Renal cortex interstitium (tissue), 11 donors: ENCODE data around the gene LPIN2. TPM values are rescaled to one million over a fixed set of nuclear protein-coding genes. Genes with fewer than 3 reads are reported as not detected.
"Not testable (repeated sequence)": the region's sequence is repeated elsewhere in the genome, so short reads cannot be mapped to it uniquely, and the experiment has no call there.

Experiments used
- DNase-seq, 11 donors: peaks; one replicate each; pipeline ENCODE4 v3.0.0-alpha.2; 2013; ENCODE audit warnings: low read depth in 9 of 11, low spot score in 4 of 11; ENCODE audit errors: extremely low read depth in 1 of 11
- polyA plus RNA-seq, 3 donors: library from polyadenylated mRNA; unstranded; fragments of 120-200 nt; gene quantifications; one replicate each; pipeline ENCODE4 v1.2.1, GENCODE V29; 2013; ENCODE audit not compliant: insufficient read length in 3 of 3

LPIN2 gene
- polyA plus RNA-seq, 3 donors: 37.8 to 40.0 (median 39.5) TPM

DNA sequence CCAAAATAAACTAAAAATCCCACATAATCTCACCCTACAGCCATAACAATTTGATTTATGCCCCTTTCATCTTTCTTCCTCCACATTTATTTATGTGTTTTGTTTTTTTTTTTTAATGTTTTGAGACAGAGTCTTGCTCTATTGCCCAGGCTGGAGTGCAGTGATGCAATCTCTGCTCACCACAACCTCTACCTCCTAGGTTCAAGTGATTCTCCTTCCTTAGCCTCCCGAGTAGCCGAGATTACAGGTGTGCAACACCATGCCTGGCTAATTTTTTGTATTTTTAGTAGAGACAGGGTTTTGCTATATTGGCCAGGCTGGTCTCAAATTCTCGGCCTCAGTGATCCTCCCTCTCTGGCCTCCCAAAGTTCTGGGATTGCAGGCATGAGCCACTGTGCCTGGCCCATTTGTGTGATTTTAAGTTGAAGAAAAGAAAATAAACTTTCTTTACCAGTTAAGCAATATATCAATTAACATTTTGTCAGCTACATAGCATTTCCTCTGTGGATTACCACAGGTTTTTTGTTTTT is 35.9 kb upstream of the LPIN2 start:
- DNase-seq: no peak

DNA sequence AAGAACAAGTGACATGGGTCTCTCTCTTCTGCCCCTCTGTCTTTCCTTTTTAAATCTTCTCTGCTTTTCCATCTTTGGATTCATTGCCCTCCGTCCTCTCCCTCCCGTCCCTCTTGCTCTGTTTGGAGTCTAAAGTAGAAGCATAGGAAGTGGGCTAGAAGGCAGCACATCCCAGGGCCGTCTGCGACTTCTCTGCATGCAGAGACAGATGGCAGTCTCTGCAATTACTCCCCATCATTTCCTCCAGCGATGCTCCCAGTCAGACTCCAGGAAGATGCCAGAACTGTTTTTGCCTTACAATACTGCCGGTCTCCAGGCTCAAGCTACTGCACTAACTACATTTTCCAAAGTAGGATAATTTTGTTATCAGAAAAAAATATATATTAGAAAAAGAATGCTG is 35.2 kb upstream of the LPIN2 start:
- no peak for DNase-seq

DNA sequence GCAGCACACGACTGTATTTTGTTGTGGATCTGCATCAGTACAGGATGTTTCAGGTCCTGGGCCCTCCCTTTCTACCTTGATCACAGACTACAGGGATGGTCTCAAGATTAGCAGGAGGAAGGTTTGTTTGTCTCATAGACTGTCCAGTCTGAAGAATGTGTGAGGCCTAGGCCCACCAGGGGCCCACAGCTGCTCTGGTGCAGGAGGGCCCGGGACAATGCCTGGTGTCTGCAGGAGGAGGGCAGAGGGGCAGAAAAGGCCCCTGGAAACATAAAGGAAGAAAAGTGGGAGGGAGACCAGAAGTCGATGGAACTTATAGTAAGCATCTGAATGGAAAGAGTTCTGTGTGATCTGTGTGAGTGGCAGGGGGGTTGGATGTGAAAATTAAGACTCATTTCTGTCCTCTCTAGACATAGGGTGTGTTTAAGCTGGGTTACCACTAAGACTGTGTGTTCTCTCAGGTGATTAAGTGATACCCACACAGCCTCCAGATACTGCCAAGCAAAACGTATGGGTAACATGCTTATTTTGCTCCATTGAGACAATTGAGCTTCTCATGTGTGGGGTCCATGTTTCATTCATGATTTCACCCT is 33.4 kb upstream of the LPIN2 start:
- no peak for DNase-seq

DNA sequence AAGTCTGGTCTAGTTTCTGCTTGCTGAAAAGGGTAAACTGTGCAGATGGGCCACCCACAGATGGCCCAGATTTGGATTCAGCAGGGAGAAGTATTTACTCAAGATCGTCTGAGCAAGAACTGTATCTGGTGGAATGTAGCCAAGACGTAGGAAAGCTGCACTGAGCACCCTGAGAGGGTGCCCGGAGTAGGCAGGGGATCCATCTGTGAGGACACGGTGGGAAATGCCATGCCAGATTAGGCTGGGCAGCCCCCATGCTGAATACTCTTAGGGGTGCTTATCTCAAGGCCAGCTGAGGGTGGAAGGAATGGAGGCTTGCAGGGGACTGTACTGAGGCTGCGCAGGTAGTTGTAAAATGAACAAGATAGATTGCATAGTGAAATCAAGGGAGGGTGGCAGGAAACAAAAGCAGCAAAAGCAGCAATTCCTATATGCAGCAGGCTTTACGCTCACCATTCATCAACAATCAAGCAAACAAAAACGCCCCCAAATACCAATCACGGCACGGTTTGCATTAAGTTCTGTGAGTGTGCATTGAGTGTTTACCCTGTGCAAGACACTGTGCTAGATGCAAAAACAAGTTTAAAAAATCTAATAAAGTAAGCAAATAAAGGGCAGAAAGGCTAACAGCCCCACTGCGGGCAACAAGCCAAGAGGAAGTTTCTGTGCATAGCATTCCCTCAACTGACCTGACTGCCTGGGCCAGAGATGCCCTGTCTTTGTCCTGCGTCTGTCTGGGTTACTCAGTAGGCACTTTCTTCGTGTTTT is 32.2 kb upstream of the LPIN2 start:
- no peak for DNase-seq

DNA sequence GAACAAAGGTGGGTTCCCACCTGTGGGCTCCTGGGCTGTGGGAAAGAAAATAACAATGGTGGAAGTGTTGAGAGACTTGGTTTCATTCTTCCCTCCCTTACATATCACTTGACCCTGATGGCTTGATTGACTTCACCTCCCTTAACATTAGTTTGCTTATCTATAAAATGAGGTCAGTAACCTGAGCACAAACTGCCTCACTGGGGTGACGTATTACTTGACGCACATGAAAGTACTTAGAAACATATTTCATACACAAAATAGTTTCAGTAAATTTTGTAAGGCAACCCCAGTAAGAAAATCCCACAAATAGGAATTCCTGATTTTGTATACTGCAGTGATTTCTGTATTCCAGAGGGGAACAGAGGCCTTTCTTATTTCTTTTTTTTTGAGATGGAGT is 29.4 kb upstream of the LPIN2 start:
- DNase-seq: no peak

DNA sequence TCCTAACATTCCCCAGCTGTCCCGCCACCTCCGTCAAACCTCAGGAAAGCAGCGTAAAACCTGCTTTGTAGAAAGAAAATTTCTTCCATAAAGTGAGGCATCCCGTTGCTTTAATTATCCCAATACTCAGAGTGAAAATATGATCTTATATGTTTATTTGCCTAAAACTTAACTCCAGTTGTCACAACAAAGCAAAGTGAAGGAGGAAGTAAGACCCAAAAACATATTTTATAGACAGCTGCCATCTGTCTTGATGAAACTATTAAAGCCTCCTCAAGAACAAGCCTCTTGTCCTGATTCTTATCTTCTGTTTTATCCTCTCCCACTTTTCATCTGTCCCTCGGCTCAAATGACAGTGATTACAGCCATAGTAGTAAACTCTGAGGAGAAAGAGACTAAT is 28.9 kb upstream of the LPIN2 start:
- peak in 1 of 11 donors; percentile 61 for DNase-seq

DNA sequence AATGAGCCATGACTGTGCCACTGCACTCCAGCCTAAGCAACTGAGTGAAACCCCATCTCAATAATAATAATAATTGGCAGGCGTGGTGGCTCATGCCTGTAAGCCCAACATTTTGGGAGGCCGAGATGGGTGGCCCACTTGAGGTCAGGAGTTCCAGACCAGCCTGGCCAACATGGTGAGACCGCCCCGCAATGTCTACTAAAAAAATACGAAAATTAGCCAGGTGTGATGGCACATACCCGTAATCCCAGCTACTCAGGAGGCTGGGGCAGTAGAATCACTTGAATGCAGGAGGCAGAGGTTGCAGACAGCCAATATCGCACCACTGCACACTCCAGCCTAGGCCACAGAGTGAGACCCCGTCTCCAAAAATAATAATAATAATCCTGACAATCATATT is 27.9 kb upstream of the LPIN2 start:
- no peak for DNase-seq

DNA sequence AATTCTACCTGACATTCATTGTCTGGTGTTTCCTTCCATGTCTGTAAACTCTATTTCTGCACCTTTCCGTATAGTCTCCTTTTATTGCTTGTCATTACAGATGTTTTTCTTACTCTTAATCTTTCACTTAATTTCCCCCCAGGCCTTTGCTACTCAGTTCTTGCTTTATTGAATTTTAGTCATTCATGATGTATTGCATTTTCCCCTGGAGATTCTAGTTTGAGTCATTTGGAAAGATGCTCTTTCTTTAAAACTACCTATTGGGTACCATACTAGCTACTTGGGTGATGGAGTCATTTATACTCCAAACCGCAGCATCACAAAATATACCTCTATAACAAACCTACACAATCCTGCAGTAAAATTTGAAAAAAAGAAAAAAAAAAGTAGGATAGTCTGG is 27.2 kb upstream of the LPIN2 start:
- no peak for DNase-seq

DNA sequence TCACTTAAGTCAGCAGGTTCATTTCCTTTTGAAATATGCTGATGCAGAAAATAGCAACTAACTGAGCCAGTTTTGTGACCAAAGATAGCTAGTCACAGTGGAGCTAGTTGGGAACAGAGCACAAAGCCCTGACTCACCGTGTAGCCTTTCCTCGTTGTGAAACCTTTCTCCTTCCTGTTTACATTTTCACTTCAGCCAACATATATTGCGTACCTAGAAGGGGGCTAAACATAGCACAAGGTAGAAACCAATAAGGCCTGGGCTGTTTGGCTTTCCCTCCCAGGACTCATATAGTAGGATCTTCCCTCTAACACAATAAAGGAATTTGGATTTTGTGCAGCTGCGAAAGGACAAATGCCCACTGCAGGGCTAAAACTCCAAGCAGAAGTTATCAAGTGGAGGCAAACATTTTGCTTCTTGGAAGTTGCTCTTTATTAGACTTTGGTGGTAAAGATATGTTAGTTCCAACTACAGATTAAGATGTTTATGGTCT is 24.5 kb upstream of the LPIN2 start:
- DNase-seq: no peak

DNA sequence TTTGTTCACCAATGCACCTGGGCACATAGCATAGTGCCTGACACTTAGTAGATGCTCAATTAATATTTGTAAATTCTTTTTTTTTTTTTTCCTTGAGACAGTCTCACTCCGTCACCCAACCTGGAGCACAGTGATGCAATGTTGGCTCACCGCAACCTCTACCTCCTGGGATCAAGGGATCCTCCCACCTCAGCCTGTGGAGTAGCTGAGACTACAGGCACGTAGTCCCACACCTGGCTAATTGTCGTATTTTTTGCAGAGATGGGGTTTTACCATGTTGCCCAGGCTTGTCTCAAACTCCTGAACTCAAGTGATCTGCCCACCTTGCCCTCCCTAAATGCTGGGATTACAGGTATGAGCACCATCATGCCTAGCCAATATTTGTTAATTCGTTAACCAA is 23.2 kb upstream of the LPIN2 start:
- DNase-seq: no peak

DNA sequence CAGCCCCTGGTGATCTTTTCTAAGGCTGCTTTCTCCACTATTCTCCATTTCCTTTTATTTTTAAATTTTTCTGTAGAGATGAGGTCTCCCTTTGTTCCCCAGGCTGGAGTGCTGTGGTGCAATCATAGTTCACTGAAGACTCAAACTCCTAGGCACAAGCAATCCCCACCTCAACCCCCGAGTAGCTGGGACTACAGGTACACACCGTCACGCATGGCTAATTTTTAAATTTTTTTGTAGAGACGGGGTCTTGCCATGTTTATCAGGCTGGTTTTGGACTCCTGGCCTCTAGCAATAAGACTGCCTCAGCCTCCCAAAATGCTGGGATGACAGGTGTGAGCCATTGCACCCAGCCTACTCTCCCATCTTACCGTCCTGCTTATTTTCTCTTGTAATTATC is 22.7 kb upstream of the LPIN2 start:
- DNase-seq: no peak

DNA sequence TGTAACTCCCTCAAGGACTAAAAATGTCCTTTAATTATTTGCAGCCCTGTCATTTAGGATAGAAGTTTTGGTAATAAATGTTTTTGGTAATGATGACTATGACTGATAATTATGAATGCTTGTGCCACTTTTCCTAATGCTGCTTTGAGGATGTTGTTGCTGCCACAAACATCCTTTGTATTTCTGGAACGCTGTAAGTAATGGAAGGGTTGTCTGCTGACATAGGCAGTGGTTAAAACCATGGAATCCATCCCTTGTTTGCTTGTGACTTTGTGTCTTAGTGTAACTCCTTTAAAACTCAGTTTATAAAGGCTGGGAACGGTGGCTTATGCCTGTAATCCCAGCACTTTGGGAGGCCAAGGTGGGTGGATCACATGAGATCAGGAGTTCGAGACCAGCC is 19.8 kb upstream of the LPIN2 start:
- no peak for DNase-seq

DNA sequence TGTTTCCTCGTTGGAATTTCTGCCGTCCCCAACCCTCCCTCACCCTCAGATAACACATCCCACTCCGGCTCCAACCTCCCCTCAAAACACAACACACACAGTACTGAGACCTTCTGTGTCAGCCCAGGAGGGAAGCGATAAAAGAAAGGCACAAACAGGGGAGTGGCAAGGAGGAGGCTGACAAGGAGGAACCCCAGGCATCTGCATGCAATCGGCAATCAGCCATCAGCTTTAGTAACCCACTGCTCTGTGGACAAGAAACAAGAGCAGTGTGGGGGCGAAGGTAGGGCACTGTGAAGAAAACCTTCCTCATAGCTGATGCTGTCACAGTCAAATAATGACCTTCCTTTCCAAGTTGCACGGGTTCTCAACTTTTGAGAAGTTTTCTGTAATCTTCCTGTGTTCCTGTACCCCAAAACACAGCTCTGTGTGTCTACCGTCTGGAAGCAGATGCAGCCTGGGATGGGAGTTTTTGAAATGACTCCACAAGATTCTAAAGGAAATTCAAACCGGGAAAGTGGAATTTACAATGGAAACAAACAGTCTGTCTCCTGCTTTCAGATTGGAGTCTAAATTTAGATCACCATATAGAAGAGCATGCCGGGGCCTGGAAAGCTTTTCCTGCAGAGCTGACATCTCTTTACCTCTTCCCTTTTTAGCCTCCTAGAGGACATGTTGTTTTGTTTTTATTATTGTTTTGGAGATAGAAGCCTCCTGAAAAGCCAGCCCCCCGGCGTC is 16.4 kb upstream of the LPIN2 start:
- DNase-seq: peak in 4 of 11 donors; percentile 52 to 80 (median 64)

DNA sequence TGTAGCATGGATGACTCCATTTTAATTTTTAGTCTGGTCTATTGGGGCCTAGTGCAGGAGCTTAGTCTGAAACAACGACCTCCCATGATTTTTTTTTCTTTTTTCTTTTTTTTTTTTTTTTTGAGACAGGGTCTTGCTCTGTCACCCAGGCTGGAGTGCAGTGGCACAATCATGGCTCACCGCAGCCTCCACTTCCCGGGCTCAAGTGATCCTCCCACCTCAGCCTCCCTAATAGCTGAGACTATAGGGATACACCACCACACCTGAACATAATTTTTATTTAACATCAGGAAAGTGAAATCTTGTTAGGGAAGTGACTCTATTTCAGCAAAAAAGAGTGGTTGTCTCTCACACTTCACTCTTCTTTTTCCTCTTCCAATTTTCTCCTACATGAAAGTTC is 15.2 kb upstream of the LPIN2 start:
- not testable (repeated sequence) for DNase-seq

DNA sequence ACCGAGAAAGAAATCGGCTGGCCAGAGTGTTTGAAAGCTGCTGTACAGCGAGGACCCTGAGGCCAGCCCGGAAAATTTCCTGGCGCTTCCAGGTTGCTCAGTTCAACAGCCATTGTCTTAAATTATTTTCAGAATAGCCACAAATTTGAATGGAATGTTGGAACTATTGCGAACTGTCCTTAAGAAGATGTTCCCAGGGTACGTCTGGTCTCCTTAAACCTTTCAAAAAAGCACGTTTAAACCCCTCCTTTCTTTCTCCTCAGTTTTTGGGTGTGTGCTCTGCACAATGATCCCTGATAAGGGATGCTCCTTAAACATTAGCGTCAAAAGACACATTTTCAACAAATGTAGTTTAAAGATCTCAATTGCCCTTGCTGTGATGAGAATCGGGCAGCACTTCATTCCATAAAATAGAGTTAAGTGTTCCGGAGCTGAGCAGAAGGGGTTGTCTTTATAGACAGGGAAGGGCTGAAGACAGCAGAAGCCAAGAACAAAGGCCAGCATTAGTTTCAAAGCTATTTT is 14.5 kb upstream of the LPIN2 start:
- no peak for DNase-seq

DNA sequence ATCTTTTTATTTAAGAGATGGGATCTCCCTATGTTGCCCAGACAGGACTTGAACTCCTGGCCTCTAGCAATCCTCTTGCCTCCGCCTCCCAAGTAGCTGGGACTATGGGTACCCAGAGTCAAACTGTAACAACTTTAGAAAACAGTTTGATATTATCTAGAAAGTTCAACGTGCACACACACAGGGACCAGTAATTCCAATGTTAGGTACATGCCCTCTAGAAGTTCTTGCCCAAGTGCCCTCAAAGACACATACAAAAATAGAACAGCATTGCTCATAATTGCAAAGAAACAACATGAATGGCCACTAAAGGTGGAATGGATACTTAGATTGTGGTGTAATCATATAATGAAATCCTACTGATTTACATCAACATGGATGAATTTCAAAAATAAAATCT is 12.6 kb upstream of the LPIN2 start:
- no peak for DNase-seq

DNA sequence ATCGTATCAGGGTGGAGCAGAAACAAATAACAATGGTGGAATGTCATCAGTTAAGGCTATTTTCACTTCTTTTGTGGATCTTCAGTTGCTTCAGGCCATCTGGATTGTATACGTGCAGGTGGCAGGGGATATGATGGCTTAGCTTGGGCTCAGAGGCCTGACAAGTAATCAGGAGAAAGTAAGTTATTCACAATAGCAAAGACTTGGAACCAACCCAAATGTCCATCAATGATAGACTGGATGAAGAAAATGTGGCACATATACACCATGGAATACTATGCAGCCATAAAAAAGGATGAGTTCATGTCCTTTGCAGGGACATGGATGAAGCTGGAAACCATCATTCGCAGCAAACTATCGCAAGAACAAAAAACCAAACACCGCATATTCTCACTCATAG is 10.7 kb upstream of the LPIN2 start:
- not testable (repeated sequence) for DNase-seq

DNA sequence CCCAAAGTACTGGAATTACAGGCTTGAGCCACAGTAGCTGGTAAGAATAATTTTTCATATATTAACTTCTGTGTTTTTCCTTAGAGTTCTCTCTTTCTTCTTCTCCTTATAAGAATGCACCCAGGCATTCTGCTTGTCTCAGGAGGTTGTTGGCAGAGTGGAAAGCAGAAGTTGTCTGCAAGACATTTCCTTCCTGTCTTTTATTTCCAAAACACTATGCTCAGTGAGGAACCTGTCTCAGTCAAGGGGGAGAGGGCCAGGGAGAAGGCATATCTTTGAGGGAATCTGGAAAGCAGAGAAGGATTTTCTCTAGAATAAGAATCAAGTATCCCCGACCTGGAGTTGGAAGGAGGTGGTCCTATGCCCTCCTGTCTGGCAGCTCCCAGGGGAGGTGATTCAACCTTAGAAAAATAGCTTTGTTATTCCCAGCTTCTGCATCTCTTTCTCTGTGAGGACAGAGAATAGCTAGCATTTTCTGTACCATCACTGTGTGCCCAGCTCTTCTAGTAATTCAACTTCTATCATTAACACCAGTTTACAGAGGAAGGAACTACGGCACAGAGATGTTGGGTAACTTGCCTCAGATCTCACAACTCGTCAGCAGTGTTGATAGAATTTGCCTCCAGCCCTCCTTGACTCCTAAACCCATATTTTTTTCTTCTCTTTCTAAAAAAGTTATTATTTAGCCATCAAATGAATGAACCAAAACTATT is 3.8 kb upstream of the LPIN2 start:
- no peak for DNase-seq

DNA sequence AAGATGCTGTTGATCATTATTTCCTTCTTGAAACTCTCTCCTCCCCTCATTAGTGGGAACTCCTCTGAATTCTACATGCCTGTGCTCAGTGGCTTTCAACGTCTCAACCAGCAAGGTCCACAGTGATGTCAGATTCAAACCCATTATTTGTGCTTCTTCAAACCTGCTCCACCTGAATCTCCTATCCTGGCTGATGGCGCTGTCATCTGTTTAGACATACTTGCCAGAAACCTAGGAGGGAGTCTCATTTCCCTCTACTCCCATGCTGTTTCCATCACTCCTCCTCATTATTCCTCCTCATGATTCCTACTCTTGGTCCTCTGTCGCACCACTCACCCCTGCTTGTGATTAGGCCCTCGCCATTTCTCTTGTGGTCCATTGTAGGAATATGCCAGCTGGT is 2.9 kb upstream of the LPIN2 start:
- no peak for DNase-seq
